Measurements from ENCODE around the gene DUSP22.

DUSP22 gene

GRCh38 chr6:392441-393390 lies 100.4 kb downstream of the DUSP22 start:
- in situ Hi-C loops (cut with MboI; ENCODE audit: low sequenced_read_pairs): no loop called here

DNA sequence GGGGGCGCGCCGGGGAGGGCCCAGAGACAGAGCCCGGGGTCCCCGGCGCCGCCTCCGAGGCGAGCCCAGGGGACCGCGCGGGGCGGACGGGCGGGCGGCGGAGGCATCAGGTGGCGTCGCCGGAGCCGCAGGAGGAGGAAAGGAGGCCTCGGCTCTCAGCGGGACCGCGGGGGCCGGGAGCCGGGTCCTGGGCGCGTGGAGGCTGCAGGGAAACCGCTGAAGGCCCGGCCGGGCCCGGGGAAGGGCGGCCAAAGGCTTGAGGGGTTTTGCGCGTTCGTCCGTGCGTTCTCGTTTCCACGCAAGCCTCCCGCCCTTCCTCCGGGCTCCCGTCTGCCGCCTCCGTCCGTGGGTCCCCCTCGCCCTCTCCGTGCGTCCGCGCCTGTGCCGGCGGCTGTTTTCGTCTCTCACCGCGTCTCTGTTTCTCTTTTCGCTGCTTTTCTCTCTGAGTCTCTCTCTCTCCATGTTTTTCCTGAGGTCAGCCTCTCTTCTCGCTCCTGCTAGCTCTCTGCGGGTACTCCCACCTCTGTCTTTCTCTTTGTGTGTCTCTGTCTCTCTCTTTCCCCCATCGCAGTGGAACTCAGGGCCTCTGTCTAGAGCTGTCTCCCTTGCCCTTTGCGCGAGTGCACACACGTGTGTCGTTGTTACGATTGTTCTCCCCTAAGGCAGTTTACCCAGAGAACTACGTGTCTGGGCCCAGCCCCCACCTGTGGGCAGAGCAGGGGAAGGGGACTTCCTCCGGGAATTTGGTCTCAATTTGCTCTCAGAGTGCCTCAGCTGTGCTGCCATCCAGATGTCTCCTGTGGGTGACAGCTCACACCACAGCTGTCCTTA lies 101.3 kb downstream of the DUSP22 start:
- in situ Hi-C loops (cut with MboI; ENCODE audit: low sequenced_read_pairs): no loop called here

- in situ Hi-C loops (cut with MboI; ENCODE audit: low sequenced_read_pairs): no loop called here
Observed at GRCh38 chr6:394641-395289, 102.5 kb downstream of the DUSP22 start.

GRCh38 chr6:395432-396125 lies 103.3 kb downstream of the DUSP22 start:
- in situ Hi-C loops (cut with MboI; ENCODE audit: low sequenced_read_pairs): no loop called here

DNA sequence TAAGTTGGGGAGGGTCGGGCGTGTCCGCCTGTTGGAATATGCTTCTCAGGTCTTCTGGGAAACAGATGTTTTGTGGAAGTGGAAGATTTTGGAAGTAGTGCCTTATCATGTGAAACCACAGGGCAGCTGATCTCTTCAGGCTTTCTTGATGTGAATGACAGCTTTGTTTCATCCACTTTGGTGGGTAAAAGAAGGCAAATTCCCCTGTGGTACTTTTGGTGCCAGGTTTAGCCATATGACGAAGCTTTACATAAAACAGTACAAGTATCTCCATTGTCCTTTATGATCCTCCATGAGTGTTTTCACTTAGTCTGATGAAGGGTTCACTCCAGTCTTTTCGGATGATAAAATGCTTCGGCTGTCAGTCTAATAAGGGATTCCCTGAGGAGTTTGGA lies 103.8 kb downstream of the DUSP22 start:
- in situ Hi-C loops (cut with MboI; ENCODE audit: low sequenced_read_pairs): no loop called here

DNA sequence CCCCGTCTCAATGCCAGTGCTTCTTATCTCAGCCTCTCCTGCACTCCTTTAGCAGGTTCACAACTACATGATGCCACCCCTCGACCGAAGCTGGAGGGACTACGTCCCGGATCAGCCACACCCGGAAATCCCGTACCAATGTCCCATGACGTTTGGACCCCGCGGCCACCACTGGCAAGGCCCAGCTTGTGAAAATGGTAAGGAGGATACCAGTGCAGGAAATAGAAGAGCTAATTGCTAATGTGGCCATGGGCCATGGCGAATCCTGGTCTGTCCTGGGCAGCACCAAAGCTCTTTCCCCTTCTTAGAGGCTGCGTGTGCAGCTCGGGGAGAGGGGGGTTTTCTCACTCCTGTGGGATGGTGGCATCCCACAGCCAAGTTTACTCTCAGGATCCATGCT lies 104.8 kb downstream of the DUSP22 start:
- in situ Hi-C loops (cut with MboI; ENCODE audit: low sequenced_read_pairs): no loop called here

- in situ Hi-C loops (cut with MboI; ENCODE audit: low sequenced_read_pairs): no loop called here
Observed at GRCh38 chr6:397604-398003, 105.3 kb downstream of the DUSP22 start.

DNA sequence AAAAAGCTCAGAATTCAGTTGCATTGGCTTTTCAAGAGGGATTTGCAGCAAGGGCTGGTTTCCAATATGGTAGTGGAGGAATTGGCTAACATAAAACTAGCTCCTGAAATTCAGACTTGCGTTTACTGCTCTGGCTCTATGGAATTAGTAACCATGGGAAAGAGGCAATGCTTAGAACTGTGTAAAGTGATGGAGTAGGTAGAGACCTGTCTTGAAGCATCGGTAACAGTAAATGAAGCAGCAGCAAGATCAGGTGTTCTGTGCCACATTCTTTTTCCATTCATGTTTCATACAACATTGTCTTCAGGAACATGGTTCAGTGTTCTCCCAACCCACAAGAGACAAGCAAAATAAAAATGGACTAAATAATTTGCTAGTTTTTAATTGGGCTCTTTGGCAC lies 105.8 kb downstream of the DUSP22 start:
- in situ Hi-C loops (cut with MboI; ENCODE audit: low sequenced_read_pairs): no loop called here

- in situ Hi-C loops (cut with MboI; ENCODE audit: low sequenced_read_pairs): no loop called here
Observed at GRCh38 chr6:398558-399078, 106.3 kb downstream of the DUSP22 start.

DNA sequence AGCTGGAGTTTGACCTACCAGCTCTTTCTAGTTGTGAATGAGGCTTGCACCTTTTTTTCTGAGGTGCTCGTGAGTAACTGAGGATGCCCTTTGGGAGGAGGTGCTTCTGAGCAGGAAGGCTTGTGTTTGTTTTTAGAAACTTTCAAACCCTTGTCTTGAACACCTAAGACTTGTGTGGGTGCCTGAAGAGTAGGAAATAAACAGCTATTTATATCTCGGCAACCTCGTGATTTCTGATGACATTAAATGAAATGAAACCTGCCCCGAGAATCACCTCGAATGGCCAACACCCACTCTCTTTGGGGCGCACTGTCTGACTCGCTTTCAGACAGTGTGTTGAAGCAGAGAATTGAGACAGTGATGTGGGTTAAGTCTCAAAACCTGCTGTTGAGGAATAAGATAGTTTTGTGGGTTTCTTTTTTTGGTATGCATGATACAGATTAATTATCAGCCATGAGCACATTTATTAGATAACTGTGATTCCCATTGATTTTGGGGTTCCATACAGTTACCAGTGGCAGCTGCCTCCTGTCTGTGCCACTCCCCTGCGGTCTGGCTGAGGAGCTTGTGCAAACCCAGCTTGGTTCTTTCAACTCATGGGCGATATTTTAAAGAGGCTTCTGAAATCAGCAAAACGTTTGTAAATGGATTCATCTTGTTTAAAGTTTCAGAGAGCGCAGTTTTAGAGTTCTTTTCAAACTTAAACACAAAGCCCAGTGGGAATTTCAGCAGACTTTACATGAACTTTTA lies 107.7 kb downstream of the DUSP22 start:
- in situ Hi-C loops (cut with MboI; ENCODE audit: low sequenced_read_pairs): no loop called here

DNA sequence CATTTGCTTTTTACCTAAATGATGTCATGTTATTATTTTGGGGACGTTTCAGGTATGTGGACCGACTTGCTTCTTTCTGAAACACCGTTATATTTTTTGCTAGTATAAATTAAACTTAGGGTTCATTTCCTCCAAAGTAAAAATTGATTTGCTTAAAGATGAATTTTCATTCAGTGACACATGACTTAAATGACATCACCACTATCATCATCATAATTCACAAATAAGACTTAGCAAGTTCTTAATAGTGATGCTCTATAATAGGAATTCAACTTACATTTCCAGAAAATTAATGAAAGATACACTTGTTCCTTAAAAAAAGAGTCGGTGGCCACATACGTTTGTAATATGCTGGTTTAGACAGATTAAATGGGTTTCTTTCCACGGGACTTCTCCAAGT lies 108.5 kb downstream of the DUSP22 start:
- in situ Hi-C loops (cut with MboI; ENCODE audit: low sequenced_read_pairs): no loop called here
